SKM-1 (cell line): ENCODE data around the gene SP4.
"Not testable (repeated sequence)": the region's sequence is repeated elsewhere in the genome, so short reads cannot be mapped to it uniquely, and the experiment has no call there.

Experiments
- DNase-seq: peaks from one replicate; lab custom pipeline; 2025; ENCODE audit not compliant: unreplicated experiment; lab: John Stamatoyannopoulos, UW

SP4 gene

DNA sequence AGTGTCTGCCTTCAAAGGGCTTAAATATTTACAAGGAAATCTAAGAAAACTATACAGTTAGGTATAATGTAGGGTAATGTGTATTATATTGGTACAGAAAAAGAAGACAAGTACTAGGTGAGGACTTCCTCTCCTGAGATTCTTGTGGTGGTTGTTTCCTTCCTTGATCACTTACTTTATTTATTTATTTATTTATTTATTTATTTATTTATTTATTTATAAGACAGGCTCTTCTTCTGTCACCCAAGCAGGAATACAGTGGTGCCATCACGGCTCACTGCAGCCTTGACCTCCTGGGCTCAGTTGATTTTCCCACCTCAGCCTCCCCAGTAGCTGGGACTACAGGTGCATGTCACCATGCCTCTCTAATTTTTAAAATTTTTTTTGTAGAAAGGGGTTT lies 96.8 kb downstream of the SP4 start:
- no peak for DNase-seq

GRCh38 chr7:21526007-21526406 lies 98.1 kb downstream of the SP4 start:
- peak; percentile 18 for DNase-seq

DNA sequence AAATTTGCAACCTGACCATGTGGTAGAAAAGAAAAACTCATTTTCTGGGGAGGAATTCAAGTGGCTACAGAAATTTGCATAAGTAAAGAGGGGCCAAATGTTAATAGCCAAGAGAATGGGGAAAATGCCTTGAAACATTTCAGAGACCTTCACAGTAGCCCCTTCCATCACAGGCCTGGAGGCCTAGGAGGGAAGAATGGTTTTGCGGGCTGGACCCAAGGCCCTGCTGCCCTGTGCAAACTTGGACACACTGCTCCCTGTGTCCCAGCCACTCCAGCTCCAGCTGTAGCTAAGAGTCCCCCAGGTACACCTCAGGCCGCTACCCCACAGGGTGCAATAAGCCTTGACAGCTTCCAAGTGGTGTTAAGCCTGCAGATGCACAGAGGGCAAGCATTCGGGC lies 98.6 kb downstream of the SP4 start:
- DNase-seq: no peak

GRCh38 chr7:21532485-21532884 lies 104.6 kb downstream of the SP4 start:
- not testable (repeated sequence) for DNase-seq

- not testable (repeated sequence) for DNase-seq
Measured at GRCh38 chr7:21533646-21534045, 105.8 kb downstream of the SP4 start.

DNA sequence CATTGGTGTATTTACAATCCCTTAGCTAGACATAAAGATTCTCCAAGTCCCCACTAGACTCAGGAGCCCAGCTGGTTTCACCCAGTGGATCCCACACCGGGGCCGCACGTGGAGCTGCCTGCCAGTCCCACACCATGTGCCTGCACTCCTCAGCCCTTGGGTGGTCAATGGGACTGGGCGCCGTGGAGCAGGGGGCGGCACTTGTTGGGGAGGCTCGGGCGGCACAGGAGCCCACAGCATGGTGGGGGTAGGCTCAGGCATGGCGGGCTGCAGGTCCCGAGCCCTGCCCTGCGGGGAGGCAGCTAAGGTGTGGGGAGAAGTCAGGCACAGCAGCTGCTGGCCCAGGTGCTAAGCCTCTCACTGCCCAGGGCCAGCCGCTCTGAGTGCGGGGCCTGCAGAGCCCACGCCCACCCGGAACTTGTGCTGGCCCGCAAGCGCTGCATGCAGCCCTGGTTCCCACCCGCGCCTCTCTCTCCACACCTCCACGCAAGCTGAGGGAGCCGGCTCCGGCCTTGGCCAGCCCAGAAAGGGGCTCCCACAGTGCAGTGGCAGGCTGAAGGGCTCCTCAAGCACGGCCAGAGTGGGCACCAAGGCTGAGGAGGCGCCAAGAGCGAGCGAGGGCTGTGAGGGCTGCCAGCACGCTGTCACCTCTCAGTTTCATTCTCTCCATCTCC lies 108.7 kb downstream of the SP4 start:
- DNase-seq: not testable (repeated sequence)

DNA sequence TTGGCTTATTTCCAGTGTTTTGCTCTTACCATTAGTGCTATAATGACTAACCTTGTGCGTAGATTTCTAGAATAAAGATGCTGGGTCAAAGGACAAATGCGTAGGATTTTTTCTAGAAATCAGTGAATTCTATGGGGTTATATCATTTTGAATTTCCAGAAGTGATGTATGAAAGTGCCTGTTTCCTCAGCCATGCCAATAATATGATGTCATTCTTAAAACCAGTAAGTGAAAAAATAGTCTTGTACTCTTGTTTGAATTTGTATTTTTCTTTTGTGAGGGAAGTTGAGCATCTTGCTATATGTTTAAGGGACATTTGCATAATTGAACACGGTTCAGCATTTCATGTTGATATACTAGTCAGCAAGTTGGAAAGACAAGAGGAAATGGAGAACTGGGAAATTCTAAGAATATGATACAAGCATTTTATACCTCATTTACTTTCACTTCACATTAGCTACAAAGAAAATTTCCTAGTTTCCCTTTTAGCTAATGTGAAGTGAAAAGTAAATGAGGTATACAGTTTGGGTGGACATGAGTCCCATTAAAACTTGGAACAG lies 111.1 kb downstream of the SP4 start:
- no peak for DNase-seq

GRCh38 chr7:21542891-21543527 lies 115.1 kb downstream of the SP4 start, which contains the start of gene DNAH11:
DNAH11 (plus strand) TSS chr7:21543039; CDS start chr7:21543246, 207 bp downstream.
- DNase-seq: no peak

DNA sequence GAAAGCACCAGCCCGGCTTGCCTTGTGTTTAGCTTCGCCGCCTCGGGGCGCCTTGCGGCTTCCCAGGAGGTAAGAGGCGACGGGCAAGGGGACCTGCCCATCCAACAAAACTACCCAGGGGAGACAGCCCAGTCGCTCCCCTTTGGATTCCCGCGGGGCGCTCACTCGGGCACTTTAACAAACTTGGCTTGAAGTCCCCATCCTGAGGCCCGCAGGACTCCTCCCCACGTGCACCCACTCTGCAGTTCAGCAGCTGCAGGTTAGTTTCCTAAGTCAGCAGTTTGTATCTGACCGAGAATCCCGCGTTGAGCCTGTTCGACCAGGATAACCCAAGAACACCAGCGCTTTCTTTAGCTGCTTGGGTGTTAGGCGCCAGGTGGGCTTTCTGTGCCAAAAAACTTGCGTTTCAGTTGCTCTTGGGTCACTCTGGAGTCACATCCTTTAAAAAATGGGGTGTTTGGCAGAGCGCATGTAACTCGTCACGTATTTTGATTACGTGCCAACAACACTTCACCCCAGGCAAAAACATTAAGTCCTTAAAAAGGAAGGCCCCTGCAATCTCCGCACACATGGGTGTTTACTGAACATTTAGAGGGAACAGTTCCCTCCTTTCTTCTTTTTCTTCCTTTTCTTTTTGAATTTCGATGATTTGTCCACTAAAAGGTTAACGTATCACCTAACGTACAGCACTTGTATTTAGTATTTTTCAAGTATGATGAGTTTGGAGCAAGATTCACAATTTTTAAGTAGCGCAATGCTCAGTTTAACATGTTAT lies 115.8 kb downstream of the SP4 start:
- DNase-seq: no peak

- DNase-seq: no peak
Measured at GRCh38 chr7:21544303-21544656, 116.4 kb downstream of the SP4 start.

DNA sequence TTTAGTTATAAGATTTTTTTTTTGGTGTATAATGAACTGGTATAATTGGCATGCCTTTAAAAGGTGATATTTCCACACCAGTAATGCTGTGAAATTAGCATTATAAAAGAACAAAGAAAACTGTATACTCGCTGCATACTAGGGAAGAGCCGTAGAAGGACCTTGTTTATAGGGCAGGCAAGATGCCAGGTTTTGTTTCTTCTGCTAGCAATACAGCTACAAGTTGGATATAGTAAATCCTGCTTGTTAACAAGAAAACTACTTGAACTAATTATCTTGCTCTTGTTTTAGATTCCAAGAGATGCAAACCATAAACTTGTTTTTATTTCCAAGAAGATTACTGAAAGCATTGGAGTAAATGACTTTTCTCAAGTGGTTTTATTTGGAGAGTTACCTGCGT lies 116.8 kb downstream of the SP4 start:
- DNase-seq: no peak

DNA sequence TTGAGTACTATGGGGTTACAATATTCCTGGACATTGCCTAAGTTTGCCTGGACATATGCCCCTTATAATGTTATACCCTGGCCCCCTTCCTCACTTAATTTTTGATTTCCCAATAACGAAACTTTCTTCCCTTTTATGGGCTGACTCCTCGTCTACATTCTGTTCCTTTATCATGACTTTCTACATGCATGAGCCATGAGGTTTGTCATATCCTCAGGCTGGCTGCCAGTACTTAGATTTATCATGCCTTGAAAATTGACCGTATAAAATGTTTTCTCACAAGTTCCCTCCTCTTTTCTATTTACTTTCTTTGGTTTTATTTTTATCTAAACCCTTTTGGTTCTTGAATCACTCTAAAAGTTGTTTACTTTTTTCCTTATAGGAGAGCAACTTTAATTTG lies 119.6 kb downstream of the SP4 start:
- no peak for DNase-seq

GRCh38 chr7:21548491-21548890 lies 120.6 kb downstream of the SP4 start:
- no peak for DNase-seq

DNA sequence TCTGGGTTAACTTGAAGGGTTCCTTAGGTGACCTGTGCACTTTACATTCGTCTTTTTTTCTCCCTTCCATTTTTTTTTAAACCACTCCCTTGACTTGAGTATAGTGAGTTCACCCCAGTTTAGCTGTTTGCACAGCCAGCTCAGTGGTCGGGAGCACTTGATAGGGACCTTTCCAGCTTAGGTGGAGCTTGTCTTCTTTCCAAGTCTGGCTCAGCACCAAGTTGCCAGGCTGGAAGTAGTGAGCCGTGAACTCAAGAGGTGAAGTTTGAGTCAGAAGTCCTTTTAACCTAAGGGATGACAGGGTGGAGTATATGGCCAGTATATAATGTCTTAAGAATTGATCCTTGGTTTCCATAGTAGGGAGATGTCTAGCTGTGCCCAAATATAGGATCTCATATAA lies 122.2 kb downstream of the SP4 start:
- no peak for DNase-seq

DNA sequence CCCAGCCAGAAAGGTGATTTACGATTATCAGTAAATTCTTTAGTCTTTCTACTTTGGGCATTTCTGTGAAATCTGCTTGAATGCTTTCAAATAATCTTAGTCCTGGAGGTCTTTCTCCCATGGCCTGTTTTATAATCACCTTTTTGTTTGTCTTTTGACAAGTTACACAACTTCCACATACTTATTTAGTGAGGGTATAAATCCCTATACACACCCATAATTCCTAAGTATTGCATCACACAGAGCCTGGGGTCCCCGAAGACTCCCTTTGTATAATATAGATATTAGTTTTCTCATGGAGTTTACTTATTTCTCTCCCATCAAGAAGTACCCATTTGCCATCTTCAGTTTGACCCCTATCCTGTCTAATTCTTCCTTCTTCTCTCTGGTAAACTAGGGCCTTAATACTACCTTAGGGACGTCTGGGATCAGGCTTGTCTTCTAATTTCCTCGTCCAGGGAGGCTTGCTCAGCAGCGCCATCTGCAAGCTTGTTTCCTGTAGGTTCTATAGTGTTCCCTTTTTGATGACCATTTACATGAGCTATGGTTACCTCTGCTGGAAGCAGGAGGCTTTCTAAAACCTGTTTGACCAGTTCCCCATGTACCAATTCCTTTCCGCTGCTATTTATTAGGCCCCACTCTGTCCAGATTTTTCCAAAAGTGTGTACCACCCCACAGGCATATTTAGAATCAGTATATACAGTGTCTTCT lies 123.1 kb downstream of the SP4 start:
- no peak for DNase-seq

- no peak for DNase-seq
Measured at GRCh38 chr7:21562385-21562784, 134.5 kb downstream of the SP4 start.
